Stimulated activated CD4-positive, alpha-beta T cell treated with anti-CD3 and anti-CD28 coated beads, Interleukin-2, amount 100 ng/mL, for 24 hours (primary cell): ENCODE data around the gene KIAA0825.

Source experiments
- DNase-seq, 2 donors: peaks; one replicate each; pipeline ENCODE4 v3.0.0-alpha.2; 2020

Gene KIAA0825

GRCh38 chr5:94571415-94571814 lies 47.0 kb downstream of the KIAA0825 start:
- DNase-seq, result no peak

DNA sequence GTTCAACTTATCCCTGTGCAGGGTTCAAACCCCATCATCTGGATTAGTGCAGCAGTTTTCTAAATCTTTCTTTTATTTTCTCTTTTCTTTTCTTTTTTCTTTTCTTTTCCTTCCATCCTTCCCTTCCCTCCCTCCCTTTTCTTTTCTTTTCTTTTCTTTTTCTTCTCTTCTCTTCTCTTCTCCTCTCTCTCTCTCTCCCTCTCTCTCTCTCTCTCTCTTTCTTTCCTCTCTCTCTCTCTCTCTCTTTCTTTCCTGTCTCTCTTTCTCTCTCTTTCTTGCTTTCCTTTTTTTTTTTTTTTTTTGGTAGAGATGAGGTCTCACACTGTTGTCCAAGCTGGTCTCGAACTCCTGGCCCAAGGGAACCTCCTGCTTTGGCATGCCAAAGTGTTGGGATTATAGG lies 53.6 kb downstream of the KIAA0825 start:
- DNase-seq, result no peak

GRCh38 chr5:94562327-94562971 lies 56.0 kb downstream of the KIAA0825 start:
- no peak for DNase-seq

DNA sequence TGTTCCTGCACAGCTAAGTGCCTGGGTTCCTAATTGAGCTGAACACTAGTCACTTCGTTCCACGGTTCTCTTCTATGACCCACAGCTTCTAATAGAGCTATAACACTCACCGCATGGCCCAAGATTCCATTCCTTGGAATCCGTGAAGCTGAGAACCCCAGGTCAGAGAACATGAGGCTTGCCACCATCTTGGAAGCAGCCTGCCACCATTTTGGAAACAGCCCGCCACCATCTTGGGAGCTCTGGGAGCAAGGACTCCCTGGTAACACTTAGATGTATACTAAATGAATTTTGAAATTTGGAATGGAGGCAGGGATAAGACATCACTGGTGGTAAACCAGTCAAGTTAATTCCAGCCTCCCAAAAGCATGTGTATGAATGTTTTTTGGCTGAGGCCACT lies 60.4 kb downstream of the KIAA0825 start:
- DNase-seq, result no peak

DNA sequence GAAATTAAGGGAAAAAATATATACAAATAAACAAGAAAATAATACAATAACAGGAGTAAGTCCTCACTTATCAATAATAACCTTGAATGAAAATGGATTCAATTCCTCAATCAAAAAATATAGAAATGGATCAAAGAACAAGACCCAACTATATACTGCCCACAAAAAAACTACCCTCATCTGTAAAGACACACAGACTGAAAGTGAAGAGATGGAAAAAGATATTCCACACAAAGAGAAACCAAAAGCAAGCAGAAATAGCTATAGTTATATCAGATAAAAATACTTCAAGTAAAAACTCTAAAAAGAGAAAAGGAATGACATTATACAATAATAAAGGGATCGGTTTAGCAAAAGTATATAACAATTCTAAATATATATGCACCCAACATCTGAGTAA lies 66.5 kb downstream of the KIAA0825 start:
- DNase-seq, result no peak

- DNase-seq, result no peak
Observed at GRCh38 chr5:94545870-94546625, 72.4 kb downstream of the KIAA0825 start.

DNA sequence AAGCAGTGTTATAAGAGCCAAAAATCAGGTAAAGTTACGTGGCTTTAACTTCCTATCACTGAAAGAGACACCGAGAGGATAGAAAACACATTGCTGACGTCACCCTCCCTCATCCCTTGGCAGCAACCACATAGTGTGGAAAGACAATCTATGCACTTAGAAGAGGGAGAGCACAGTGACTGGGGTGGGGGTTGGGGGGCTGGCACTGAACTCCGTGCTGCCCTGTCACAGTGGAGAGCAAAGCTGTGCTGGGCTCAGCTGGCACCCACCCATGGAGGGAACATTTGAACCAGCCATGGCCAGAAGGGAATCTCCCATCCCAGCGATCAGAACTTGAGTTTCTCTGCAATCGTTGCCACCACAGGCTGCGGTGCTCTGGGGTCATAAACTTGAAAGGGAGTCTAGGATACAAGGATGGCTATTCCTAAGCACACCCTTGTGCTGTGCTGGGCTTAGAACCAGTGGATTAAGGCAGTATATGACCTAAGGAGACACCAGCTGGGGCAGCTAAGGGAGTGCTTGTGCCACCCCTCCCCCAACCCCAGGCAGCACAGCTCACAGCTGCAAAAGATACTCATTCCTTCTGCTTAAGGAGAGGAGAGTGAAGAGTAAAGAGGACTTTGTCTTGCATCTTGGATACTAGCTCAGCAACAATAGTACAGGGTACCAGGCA lies 73.4 kb downstream of the KIAA0825 start:
- no peak for DNase-seq

- no peak for DNase-seq
Observed at GRCh38 chr5:94544031-94544650, 74.3 kb downstream of the KIAA0825 start.

DNA sequence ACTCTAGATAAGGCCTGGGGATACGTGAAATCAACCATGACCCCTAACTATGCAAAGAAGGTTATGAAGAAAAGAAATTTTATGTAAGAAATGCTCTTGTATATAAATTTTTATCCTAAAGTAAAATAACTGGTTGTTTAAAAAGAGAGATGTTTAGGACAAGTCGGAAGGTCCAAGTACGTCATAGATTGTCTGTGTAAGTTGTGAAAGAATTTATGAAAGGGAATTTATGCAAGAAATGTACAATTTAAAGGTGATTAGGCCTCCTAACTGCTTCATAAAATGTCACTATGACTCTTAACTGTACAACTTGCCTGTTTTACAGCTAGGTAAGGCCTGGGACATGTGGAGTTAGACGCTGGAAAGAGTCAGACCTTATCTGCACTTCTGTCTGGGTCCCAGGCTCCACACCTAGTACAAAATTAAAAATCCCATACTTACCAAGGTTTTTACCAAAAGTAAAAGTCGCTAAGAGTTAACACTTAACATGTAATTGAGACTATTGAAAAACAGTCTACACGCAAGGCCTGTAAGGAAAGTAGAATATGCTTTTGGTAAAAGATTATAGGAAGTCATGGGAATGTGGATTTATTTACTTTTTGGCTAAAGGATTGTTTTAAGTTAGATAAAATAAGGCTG lies 77.4 kb downstream of the KIAA0825 start:
- DNase-seq, result no peak

- no peak for DNase-seq
Observed at GRCh38 chr5:94538260-94538659, 80.1 kb downstream of the KIAA0825 start.

- DNase-seq, result no peak
Observed at GRCh38 chr5:94526706-94527105, 91.7 kb downstream of the KIAA0825 start.

DNA sequence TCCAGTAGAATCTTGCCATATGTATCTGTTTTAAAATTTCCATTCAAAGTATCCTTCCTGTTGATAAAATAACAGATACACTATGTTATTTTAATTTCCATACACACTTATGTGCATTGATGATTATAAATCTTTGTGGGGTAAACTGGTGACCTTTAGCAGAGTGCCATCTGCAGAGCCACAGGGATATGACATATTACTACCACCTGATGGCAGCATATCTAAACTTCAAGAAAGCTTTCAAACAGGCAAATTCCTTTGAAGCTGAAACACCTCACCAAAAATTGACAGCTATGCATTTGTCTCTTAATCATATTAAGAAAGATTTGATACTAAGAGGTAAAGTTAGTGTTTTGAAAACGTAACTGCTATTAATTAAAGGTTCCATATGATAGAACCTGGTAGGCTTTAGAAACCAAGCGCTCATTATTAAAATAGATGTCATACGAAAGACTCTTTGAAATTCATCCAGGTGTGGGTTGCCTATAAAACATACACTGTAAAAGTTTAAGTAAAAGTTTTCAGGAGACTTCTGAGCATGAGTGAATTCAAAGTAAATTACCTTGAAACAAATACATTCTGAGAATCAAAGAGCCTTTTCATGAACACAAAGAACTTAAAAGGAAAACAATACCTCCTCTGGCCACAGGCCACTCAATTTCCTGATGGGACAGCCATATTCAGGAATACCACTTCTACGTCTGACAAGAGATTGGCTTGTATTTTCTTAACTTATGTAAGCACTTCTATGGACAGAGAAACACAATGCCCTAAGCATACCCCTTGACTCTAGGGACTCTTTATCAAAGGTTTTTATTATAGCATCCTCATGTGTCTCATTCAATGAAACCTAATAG lies 93.3 kb downstream of the KIAA0825 start:
- DNase-seq, result no peak

DNA sequence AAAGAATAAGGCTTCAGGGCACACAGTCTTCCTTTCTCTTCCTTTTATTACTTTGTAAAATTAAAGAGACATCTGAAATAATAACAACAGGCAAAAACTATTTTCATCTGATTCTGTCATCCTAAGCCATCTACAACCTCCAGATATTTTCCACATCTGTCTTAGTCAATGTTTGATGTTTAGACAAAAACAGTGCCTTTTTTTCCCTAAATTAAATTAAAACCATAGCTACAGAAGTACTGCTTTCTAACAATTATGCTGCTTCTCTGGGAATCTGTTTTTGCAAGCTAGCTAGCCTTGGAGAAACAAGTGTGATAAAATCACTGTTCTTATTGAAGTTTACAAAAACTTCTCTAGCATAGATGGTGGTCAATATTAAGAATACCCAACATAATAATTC lies 95.4 kb downstream of the KIAA0825 start:
- DNase-seq, result no peak

- no peak for DNase-seq
Observed at GRCh38 chr5:94522117-94522516, 96.3 kb downstream of the KIAA0825 start.

DNA sequence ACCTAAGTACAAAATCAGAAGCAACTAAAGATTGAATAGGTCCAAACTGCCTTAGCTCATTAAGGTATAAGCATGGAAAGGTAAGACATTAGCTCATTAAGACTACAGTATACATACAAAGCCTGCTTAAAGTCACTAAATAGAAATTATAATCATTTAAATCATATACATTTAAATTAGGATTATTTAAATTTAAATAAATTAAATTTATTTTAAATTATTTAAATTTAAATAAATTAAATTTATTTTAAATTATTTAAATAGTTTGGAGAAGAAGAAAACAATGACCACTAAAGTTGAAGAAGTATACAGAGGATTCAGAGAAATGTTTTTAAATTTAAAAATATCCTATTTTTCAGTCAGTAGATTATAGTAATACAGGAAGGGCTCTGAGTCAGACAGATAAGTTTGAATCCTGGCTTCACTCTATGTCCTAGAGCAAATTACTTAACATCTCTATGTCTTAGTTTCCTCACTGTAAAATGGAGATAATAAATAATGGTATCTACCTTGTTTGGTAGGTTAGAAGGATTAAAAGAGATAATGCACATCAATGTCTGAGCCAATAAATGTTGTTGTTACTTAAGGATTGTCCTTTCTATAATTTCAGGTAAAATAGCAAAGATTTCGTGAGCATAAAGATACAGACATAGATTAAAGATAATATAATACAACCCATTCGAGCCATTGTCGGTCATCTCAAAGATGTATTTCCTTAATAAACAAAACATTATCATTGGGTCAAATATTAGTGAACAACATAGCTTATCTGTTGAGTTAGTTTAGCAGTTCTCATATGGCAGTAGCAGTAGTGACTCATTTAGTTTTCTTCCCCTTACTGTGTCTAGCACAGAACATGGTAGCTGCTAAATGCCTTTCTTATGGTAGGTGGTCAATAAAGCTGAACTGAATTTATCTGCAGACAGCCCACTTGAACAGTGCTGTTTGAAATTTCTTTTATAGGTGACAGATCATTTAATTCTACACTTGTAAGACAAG lies 100.6 kb downstream of the KIAA0825 start:
- no peak for DNase-seq

DNA sequence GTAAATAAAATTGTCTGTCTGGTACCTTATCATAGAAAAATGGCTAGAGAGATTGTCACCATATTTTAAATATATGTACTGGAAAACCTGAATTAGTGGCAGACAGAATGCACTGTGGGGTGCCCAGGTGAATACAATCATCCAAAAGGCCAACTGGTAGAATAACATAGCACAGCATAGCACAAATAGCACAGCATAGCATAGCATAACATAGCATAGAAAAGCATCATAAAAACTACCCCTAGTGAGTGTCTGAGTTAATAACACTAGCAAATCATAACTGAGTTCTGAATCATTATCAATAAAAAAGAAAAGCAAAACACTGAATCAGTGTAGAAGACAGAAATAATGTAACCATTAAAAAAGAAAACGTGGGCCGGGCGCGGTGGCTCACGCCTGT lies 102.3 kb downstream of the KIAA0825 start:
- DNase-seq, result no peak

- DNase-seq, result no peak
Observed at GRCh38 chr5:94508461-94509148, 109.8 kb downstream of the KIAA0825 start.

- DNase-seq, result no peak
Observed at GRCh38 chr5:94505327-94506068, 112.9 kb downstream of the KIAA0825 start.

- DNase-seq, result no peak
Observed at GRCh38 chr5:94503677-94504076, 114.7 kb downstream of the KIAA0825 start.
